GM19240 (cell line): ENCODE measurements around the gene SP9.

Source experiments
- DNase-seq: peaks from one replicate; pipeline ENCODE4 v3.0.0; 2011; ENCODE audit warnings: low spot score; ENCODE audit not compliant: insufficient read length

SP9 gene

DNA sequence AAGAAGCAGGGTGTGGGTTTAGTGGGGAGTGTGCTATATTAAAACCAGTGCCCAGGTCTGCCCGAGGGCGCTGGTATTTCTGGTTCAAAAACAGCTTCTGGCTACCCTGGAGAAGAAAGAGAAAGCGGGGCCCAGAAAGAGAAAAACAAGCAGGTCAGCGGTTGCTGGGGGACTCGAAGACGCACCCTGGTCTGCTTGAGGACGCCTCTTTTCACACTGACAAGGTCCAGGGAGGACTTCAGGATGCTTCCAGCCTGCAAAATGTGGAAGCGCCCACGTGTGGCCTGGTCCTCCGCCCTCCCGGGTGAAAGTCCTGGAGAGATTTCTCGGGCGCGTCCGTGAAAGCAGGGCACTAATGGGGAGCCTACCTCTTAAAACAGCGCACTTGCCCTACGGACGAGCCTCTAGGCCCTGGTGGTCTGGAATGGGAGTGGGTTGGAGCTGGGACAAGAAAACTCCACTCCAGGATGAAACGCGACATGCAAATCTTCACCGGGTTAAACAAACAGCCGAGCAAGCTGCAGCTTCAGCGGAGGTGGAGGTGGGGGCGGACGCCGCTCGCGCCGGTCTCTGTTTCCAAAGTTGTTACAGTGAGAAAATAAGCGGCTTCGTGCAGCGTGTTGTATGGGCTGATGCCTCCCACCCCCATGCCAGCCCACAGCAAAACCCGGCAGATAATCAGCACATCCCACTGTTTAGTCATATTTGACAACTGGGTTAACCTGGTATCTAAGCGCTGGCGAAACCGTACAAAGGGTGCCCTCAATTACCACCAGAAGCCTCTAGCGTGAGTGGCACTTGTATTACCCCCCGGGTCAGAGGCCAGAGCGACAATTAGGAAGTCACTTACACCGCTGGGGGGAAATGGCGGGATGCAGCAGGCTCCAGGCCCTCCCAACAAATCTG is 1.1 kb upstream of the SP9 start:
- DNase-seq: no peak

DNA sequence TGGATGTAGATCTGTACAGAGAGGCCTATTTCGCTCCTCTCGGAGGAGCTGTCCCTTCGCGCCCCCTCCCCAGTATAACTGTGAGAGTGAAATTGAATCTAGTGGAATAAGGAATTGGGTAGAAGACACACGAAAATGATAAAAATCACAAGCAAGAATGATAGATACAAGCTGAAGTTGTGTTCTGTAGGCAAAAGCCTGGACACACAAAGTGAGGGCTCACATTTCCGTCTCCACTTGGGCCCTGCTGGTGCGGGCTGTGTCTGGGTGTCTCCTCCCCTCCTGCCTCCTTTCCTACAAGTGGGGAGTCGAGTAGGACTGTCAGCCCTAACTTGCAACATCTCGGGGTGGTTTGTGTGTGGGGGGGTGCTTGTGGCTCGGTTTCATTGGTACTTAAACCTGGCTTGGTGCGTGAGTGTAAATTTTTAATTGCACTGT is 457 bp upstream of the SP9 start:
- no peak for DNase-seq

DNA sequence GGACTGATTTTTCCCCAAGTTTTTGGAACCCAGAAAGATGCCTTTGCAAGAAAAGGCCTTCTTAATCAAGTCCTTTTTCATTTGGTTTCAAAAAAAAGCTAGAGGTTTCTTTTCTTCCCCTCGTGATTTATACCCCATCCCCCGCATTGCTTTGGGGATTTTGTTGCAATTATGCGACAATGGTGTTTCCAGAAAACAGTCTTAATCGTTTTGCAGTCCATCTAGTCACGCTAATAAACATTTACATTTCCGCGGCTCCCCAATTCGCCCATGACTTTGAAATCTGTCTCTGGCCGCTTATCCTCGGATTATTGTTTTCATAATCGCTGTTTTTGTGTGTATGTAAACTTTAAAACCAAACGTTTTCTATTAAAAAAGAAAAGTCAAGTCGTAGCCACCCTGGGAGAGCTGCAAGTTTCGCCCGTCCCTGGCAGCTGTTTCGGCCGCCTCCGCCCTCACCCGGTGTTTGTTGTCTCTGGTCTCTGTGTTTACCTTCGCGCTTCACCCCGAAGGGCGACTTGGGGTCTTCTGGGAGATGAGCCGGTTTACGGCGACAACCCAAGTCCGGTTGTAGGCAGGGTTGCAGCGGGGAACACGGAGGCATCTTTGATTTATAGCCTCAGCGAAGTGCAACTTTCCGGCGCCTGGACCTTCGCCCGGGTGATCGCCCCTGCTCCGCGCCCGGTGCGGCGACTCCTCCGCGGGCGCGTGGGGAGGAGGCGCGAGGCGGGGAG is 667 bp downstream of the SP9 start:
- no peak for DNase-seq

DNA sequence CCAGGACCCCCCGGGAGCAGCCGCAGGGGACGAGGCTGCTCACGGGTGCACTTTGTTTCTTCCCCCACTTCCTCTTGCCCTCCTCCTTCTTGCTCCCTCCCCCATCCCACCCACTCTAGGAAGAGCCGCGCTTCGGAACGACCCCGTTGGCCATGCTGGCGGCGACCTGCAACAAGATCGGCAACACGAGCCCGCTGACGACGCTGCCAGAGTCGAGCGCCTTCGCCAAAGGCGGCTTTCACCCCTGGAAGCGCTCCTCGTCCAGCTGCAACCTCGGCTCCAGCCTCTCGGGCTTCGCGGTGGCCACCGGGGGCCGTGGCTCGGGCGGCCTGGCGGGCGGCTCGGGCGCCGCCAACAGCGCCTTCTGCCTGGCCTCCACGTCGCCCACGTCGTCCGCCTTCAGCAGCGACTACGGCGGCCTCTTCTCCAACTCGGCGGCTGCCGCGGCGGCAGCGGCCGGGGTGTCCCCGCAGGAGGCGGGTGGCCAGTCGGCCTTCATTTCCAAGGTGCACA is 1.3 kb downstream of the SP9 start:
- no peak for DNase-seq

DNA sequence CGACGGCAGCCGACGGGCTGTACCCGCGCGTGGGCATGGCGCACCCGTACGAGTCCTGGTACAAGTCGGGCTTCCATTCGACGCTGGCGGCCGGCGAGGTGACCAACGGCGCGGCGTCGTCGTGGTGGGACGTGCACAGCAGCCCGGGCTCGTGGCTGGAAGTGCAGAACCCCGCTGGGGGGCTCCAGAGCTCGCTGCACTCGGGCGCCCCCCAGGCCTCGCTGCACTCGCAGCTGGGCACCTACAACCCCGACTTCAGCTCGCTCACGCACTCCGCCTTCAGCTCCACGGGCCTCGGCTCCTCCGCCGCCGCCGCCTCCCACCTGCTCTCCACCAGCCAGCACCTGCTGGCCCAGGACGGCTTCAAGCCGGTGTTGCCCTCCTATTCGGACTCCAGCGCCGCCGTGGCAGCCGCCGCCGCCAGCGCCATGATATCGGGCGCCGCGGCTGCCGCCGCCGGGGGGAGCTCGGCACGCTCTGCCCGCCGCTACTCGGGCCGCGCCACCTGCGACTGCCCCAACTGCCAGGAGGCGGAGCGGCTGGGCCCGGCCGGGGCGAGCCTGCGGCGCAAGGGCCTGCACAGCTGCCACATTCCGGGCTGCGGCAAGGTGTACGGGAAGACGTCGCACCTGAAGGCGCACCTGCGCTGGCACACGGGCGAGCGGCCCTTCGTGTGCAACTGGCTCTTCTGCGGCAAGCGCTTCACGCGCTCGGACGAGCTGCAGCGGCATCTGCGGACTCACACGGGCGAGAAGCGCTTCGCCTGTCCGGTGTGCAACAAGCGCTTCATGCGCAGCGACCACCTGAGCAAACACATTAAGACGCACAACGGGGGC is 2.0 kb downstream of the SP9 start:
- DNase-seq: no peak

DNA sequence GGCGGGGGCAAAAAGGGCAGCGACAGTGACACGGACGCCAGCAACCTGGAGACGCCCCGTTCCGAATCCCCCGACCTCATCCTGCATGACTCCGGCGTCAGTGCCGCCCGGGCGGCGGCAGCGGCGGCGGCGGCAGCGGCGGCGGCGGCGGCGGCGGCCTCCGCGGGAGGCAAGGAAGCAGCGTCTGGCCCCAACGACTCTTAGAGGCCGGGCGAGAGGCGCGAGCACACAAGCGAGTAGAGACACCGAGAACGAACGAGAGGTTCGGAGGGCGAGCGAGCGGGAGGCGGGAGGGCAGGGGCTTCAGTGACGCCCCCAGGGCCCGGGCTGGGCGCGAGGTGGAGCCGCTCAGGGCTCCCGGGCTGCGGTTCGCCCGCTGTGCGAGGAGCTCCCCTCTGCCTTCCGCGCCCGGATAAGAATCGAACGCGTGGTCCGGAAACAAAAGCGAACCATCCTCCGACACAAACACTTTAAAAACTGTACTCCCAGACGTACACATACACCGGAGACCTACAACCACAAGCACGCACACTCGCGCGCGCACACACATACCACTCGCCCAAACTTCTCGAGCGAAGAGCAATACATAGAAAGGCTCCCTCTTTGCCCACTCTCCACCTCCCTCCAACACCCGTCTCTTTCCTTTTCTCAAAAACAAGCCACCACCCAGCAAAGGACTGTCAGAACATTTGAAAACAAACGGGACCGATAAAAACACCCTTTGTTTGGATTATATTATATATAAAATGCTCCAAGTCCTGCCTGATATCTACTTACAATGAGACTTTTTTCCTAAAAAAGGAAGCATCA is 2.8 kb downstream of the SP9 start:
- no peak for DNase-seq

DNA sequence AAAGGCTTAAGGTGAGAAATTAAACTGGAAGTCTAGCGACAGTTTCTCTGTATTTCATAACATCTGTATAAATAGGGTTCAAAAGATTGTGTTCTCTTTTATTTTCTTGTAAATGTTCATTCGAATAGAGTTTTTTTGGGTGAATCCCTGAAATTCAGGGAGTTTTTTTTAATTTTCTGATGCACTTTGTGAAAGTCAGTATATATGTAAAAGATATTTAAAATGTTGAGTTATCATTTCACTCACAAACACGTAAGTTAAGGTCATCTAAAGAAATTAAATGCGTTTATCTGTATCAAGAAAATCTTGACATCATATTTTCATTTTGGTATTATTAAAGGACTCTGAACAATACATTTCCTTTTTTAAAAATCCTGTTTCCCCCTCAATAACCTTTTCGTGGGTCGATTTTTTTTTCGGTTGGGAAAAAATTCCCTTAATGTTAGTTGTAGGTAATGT is 3.4 kb downstream of the SP9 start:
- DNase-seq: no peak

DNA sequence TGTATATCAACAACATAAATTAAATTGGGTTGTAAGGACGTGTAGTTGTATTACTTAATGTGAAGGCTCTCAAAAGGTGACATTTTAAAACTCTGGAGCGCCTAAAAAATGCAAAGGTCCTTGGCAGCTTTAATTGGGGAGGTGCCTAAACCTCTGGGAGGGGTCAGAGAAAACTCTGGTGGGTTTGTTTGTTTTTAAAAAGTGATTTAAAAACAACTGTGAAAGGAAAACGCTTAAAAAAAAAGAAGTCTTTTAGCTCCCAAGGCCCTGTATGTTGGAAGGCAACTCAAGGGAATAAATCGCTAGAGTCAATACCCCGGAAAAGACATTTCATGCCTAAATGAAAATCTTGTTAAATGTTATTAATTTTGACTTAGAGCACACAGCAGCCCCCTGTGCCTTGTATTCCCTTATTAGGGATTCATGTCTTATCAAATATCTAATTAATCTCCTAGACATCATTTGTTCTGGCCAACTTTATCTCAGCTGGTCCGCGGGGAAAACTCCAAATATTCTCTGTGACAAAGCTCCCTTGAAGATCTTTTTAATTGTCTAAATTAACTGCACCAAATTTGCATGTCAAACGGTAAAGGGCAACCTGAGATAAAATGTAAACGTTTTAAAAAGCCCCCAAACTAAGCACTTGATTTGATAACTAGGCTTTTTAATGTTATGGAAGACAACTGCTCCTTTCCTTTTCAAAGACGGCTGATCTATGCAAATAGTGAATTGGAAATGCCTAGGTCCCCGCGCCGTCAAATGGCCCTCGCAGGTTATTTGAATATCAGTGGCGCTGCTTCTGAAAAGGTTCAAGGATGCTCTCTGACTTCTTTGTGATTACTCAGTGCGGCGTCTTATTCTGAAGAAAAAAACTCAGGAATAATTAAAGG is 4.2 kb downstream of the SP9 start:
- DNase-seq: no peak

DNA sequence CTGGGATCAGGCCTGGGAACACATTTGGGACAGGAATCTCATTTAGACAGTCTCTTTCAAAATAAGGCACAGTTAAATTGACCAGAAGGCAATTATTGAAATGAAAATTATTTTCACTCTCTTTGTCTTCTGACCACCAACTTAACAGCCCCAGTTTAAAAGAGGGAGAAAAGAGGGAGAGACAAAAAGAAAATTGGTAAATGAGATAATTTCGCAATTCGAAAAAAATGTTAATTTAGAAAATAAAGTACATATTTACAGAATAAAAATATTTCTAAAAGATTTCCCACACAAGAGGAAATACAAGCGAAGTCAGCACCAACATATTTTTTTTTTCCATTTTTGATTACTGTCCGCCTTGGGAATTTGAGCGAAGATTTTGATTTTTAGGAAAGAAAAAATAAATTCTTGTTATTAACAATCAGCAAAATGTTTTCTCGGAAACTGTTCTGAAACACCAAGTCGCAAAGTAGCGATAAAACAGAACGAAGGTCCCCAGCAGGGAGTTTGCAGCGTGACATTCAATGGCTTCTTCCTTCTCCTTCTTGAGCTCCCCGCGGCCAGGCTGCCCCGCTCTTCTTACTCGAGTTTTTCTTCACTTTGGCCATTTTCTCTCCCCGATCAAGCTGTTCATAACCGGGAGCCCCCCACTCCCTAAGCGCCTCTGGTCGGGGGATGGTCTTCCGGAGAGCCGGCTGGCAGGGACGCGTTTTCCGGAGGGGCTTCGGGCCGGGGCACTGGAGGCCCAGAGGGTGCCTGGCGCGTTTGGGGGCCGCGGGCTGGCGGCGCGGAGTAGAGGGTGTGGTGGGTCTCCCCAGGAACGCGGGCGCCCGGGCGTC is 5.0 kb downstream of the SP9 start:
- no peak for DNase-seq

DNA sequence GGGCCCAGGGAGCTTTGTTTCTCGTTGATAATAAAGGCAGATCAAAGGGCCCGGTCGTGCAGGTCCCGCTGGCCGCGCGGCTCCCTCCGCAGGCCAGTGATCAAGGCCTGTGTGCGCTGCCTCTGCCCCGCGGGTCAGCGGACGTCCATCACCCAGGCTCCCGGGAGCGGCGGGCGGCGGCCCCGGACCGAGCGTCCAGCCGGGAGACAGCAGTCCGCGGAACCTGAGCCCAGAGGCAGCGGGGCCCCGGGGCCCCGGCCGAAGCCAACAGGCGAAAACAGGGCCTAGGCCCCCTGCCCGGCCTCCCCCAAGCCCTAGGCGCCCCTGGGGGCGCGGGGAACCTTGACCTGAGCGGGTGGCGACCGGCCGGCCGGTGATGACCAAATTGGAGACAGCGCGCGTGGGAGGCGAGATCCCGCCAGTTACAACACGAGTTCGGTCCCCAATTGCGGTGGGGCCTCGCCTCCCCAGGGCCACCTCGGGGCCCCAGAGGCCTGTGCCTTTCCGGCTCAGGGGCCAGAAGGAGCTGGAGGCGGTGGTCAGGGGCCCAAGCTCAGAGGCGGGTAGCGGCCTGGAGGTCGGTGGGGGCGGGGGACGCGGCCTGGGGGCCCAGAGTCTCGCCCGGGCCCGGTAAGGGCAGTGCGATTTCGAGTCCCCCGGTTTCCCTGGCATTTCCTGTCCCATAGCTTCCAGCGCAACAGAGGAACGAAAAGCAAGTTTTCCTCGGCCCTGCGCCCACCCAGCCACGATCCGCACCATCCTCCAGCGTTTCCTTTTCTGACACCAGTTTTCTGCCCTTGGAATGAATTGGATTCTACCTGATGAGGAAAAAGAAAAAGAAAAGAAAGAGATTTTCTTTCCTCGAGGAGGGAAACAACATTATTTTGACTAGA is 5.9 kb downstream of the SP9 start:
- DNase-seq: no peak

DNA sequence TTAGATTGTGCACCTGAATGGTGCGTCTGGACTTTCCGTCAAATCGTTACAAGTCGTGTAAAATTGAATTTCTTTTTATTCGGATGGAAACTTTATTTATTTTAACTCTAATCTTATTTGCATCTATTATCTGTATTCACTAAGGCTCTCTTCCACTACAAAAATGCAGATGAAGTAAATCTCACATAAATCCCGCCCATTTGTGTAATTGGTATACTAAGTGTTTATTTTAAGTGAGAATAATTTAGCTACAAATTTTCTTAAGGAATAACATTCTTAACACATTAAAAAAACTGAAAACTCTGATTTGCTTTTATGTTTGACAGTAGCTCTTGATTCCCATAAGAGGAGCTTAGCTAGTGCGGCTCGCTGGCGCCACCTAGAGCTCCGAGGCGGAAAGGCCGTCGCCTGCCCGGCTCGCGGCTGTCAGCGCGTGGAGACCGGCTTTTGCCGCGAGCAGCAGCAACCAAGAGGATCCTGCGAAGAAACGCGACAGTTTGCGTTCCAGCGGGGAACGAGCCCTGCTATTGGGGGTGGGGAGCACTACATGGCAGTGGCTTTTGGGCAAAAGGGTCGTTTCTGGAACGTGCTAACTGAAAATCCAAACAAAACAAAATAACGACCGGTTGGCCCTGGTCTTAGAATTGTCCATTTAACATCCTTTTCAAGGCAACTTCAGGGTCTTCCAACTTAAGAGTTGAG is 6.7 kb downstream of the SP9 start:
- DNase-seq: no peak

DNA sequence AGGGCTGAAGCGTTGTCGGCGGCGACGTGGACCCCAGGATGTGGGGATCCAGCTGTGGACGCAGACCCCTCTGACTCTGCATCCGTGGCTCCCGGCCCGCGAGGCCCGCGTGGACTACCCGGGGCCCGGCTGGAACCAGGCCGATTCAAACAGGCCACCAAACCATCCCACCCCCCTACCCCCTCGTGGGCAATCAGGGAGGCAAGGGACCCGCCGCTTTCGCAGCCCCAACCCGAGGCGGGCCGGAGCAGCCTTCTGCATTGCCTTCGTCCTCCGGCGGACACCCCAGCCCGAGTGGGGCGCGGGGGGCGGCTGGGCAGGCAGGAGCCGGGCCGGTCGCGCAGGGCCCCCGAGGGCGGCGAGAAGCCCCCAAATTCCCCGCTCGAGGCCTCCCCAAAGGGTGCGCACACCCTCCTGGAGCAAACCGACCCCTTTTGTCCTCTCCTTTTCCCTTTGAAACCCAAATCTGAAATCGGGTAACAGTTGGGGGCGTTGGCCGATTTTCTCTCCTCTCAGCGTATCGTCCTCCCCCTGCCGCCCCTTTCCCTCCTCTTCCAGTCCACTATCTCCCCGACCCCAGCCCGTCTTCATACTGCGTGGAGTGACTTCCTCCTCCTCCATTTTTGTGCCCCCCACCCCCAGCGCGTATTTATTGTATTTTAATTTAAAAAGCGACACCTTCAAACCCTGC is 7.4 kb downstream of the SP9 start:
- no peak for DNase-seq

DNA sequence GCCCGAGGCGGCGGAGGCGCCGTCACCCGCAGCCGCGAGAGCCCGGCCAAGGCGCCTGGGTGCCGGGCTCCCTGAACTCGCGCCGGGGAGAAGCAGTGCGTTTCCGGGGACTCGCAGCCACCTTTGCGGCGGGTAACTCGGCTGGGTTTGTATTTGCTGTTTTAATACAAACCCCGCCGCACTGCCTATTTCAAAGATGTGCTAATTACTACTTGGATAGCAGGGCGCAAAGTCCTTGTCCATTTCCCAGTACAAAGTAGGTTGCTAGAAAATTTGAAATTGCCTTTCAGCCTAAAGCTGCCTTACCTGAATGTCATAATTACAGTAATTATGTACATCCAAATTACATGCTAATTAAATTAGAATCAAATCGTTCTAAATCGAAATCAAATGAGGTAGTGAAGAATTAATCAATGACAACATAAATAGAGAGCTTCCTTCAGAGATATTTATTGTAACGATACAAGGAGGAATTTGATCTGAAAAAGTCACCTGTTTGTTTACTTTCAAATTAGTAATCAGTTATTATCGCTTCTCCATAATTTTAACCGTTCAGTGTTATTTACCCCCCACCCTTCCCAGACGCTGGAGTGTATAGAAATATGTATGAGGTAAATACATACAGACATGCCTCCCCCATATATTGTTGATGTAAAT is 8.1 kb downstream of the SP9 start:
- no peak for DNase-seq

DNA sequence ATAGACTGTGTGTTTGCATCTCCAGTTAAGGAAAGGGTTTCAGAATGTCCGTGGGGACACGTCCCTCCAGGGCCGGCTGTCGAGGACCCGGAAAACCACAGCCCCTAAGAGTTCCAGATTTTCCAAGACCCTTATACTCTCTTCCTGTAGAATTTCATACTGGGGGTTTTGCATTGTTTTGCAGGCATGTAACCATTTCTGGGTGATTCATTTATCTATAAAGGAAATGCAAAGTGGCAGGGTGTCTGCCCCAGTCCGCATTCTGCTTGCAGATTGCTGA is 8.5 kb downstream of the SP9 start:
- no peak for DNase-seq

DNA sequence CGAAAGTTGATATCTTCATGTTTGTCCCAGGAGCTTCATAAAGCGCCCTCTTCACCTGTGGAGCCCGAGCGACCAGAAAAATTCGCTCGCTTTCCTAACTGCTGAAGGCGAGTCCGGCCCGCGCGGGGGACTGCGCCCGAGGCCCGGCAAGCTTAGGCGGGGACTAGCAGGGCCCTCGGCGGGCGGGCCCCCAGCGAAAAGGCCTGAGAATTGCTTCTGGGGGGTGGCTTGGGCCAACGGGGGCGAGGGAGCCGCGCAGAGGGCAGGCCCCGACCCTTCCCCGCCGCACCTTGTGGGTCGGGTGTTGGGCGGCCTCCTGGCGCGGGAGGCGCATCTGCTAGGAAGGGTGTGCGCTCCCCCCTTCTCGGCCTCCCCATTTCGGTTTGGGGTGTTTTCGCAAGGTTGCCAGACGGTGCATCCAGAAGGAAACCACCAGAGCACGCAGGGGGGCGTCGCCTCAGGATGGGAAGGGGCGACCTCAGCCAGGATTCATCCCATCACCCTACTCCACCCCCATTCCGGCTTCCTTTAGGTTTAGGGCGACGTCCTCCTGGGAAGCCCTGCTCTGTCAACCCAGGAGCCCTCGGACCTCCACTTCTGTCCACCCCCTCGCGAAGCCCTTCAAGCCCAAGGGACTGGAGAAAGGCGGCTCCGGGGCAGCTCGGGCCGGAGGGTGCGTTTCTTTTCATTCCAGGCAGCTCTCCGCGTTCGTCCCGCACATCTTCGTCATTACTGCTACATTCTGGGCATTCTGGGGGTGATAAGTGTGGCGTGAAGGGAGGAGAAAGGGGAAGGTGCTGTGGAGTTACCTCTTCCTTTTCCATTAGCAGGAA is 9.1 kb downstream of the SP9 start:
- no peak for DNase-seq
